Measurements from ENCODE around the gene CTNNBL1. TPM values are rescaled to one million over a fixed set of nuclear protein-coding genes. Genes with fewer than 3 reads are reported as not detected.
A peak's percentile ranks its signal among the peaks of the same experiment; 100 is the strongest.

Gene CTNNBL1
- total and polyA plus RNA-seq, 2 of the 4 experiments (the other 2 are of a cell fraction), result 29.9 to 34.1 TPM

GRCh38 chr20:37827605-37828004, 133.8 kb downstream of the CTNNBL1 start:
- intact Hi-C loops (cut with micrococcal nuclease) (loop anchor here (10.0 kb wide), 2 partner anchors 167 to 197 kb away; no protein-coding TSS in a partner anchor), in situ Hi-C loops (cut with MboI; ENCODE audit: low sequenced_read_pairs) (no loop called here), dilution Hi-C loops (cut with HindIII; ENCODE audit: low sequenced_read_pairs, unreplicated experiment) (no loop called here)
- Histone ChIP-seq H3K4me2 (ENCODE audit: low read depth, low read length) (no peak overlapping the region), H3K23ac (ENCODE audit: low read depth, low read length) (peak overlapping the region; percentile 34; the same call in 1 of the 2 replicates), H3K4me1 (ENCODE audit: control insufficient read depth, insufficient read depth, low read length) (peaks cover 6% of the 10 kb centered on the region), H2AFZ (replicated peaks; ENCODE audit: low read length, poor library complexity) (no peak overlapping the region), H4K5ac (ENCODE audit: low read depth, low read length) (no peak overlapping the region), H3K79me1 (ENCODE audit: low read depth in 1 of 2, low read length in 2 of 2) (peaks cover 6 to 9% of the 10 kb centered on the region in 2 experiments), H4K20me1 (ENCODE audit: insufficient read depth, low read length) (peaks cover 4% of the 10 kb centered on the region; the same call in 1 of the 2 replicates), H4K8ac (ENCODE audit: low read depth in 2 of 2, low read length in 2 of 2) (no peak overlapping the region), H3K18ac (ENCODE audit: low read depth, low read length) (no peak overlapping the region), H2BK15ac (ENCODE audit: low read depth, low read length) (no peak overlapping the region), H3K56ac (ENCODE audit: extremely low read depth, insufficient read depth, low read length) (no peak overlapping the region), H3K4ac (ENCODE audit: low read depth, low read length) (no peak overlapping the region), H2BK120ac (ENCODE audit: low read depth, low read length) (no peak overlapping the region), H3K27ac (ENCODE audit: insufficient read depth, low read length) (no peak overlapping the region), H2BK5ac (ENCODE audit: low read depth, low read length, poor library complexity, severe bottlenecking) (no peak overlapping the region), H3K4me3 (ENCODE audit: insufficient read depth, low read depth, low read length) (no peak overlapping the region), H3K9me1 (ENCODE audit: insufficient read depth, low read length) (peaks cover 14% of the 10 kb centered on the region; the same call in 1 of the 2 replicates), H2AK5ac (ENCODE audit: low read depth, low read length) (no peak overlapping the region), H3K14ac (replicated peaks; ENCODE audit: low read depth, low read length) (no peak overlapping the region), H3K36me3 (ENCODE audit: control insufficient read depth, insufficient read depth, low read length) (no peaks in the 10 kb centered on the region), H4K91ac (ENCODE audit: insufficient read depth, low read depth, low read length) (no peak overlapping the region), H2AK9ac (replicated peaks; ENCODE audit: low read depth, low read length, poor library complexity) (no peak overlapping the region), H3K9me3 (ENCODE audit: control insufficient read depth, insufficient read depth, low read length) (no peaks in the 10 kb centered on the region), H3K9ac (ENCODE audit: low read depth, low read length) (no peak overlapping the region), H3K27me3 (ENCODE audit: control insufficient read depth, insufficient read depth, low read length) (no peaks in the 10 kb centered on the region), H2BK20ac (ENCODE audit: low read depth, low read length) (no peak overlapping the region)
- POLR2A ChIA-PET (ENCODE audit: unreplicated experiment), result no interaction called here
- no TSS peak for BruUV-seq (replicated peaks)
- CTCF ChIA-PET, result no interaction called here
- no peak for ATAC-seq (ENCODE audit: low read depth)
- no peak for DNase-seq
- WGBS, 2 experiments (ENCODE audit: extremely low coverage in 2 of 2, insufficient read length in 1 of 2), result 100% methylated on average over 1 of the region's 3 CpGs; no CpG with 5 or more reads in 1 of the 2 experiments
- TF ChIP-seq, protein P1, sequence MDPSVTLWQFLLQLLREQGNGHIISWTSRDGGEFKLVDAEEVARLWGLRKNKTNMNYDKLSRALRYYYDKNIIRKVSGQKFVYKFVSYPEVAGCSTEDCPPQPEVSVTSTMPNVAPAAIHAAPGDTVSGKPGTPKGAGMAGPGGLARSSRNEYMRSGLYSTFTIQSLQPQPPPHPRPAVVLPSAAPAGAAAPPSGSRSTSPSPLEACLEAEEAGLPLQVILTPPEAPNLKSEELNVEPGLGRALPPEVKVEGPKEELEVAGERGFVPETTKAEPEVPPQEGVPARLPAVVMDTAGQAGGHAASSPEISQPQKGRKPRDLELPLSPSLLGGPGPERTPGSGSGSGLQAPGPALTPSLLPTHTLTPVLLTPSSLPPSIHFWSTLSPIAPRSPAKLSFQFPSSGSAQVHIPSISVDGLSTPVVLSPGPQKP (IDR thresholded peaks at IDR 0.05; ENCODE audit: borderline replicate concordance, low read depth, low read length), result no peak
- TF ChIP-seq POLR2A (IDR thresholded peaks at IDR 0.05; ENCODE audit: low read depth, low read length) (no peak), CHD1 (IDR thresholded peaks at IDR 0.05; ENCODE audit: low read depth, low read length) (no peak), RFX5 (IDR thresholded peaks at IDR 0.05; ENCODE audit: low read depth, low read length) (no peak)
